Hematopoietic multipotent progenitor cell (in vitro differentiated cells): Measurements from ENCODE around the gene DDR2. TPM values are rescaled to one million over a fixed set of nuclear protein-coding genes. Genes with fewer than 3 reads are reported as not detected.
"Not testable (repeated sequence)": the region's sequence is repeated elsewhere in the genome, so short reads cannot be mapped to it uniquely, and the experiment has no call there.

Source experiments
- DNase-seq, 3 donors: peaks; one replicate each; pipeline ENCODE4 v3.0.0-alpha.2; 2011 to 2015; ENCODE audit warnings: low read depth in 2 of 3, low spot score in 2 of 3
- total RNA-seq: library from RNA; depleted of rRNA; stranded (reverse); fragments of >200 nt; gene quantifications from one replicate; pipeline ENCODE4 v1.2.3, GENCODE V29; 2012

The DDR2 gene
- total RNA-seq = 0.27 TPM

- no peak for DNase-seq
Measured at GRCh38 chr1:162632217-162632666, at the start of gene DDR2. TSS of gene DDR2 (plus strand) at chr1:162632464. CDS start at chr1:162719064, 86,600 bp downstream.

- DNase-seq = not testable (repeated sequence)
Measured at GRCh38 chr1:162582901-162583300, 49.4 kb upstream of the DDR2 start.

DNA sequence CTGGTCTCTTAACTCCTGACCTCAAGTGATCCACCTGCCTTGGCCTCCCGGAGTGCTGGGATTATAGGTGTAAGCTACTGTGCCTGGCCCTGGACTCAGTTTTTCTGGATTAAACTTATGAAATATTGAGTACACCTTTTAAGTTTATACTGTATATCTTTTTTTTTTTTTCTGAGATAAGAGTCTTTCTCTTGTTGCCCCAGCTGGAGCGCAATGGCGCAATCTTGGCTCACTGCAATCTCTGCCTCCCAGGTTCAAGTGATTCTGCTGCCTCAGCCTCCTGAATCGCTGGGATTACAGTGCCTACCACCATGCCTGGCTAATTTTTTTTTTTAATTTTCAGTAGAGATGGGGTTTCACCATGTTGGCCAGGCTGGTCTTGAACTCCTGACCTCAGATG lies 47.2 kb upstream of the DDR2 start:
- not testable (repeated sequence) for DNase-seq

GRCh38 chr1:162587347-162587746 lies 44.9 kb upstream of the DDR2 start:
- DNase-seq = no peak

- no peak for DNase-seq
Measured at GRCh38 chr1:162587761-162588260, 44.5 kb upstream of the DDR2 start.

- no peak for DNase-seq
Measured at GRCh38 chr1:162590101-162590500, 42.2 kb upstream of the DDR2 start.

DNA sequence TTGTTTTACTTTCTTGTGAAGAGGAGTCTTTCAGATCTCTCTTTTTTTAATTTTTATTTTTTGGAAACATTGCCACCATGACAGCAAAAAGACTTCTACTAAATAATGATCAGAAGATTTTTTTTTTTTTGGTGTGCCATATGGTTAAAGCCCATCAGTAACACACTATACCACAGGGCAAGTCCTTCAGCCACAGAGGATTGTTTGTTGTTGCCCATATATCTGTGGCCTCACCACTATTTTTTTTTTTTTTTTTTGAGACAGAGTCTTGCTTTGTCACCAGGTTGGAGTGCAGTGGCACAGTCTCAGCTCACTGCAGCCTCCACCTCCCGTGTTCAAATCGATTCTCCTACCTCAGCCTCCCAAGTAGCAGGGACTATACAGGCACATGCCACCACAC lies 41.6 kb upstream of the DDR2 start:
- DNase-seq = no peak

DNA sequence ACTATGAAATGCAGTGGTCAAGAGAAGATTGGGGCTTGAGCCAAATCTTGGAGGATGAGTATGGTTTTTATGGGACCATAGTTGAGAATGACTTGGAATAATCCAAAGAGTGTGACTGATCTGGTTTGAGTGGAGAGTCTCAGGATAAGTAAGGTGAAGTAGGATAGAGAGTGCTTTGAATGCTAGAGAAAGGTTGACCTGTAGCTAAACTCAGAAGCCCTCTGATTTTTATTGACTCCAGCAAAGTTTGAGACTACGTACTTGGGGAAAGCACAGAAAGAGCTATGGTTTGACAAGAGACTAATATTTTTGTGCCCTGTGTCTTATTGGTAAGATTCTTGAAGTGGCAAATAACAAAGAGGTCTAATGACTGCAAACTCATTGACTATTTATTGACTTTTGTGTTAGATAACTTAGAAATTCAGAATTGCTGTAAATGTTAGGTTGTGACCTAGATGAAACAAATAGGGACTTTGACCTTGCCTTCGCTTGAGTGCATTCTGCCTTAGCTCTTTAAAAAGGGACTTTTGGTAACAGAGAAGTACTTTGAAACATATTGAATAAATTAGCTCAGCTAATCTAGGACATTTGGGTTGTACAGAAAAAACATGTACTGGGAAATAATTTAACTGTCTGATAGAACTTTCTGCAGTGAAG lies 35.6 kb upstream of the DDR2 start:
- DNase-seq = no peak

- DNase-seq = no peak
Measured at GRCh38 chr1:162599451-162599850, 32.8 kb upstream of the DDR2 start.

DNA sequence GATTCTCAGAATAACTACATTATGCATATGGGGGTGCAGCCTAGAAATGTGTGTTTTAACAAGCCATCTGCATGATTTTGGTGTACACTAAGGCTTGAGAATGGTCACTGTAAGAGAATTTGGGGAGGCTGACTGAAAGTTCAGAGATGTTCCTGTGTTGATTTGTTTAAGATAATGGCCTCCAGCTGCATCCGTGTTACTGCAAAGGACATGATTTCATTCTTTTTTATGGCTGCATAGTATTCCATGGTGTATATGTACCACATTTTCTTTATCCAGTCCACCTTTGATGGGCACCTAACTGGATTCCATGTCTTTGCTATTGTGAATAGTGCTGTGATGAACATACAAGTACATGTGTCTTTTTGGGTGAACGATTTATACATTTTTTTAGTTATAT lies 29.1 kb upstream of the DDR2 start:
- not testable (repeated sequence) for DNase-seq

DNA sequence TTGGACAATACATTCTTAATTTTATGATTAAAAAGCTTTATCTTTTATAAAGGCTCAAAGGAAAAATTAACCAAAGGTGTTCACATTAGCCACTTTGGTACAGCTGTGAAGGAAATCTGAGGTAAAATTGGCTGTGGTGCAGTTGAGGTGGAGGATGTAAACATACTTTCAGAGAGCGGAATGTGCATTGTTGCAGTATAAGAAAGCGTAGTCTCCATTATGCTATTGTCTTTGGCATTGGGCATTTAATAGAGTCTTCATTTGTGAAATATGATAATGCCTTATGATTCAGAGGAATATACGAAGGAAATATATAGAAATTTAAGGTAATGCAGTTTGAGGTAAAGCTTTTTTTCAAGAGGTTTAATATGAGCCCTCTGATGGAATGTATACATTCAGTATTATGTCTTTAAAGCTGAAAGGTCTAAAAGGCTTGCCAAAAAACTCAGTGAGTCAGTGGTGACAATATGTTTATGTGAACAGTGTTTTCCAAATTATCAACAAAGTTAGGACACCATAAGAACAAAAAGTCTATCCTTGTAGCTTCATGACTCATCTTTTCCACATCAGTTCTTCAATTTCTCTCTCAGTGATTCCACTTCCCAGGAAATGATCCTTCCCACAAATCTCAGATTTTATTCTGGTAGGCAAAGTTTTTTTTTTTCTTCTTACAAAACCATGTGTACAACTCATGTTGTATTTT lies 26.9 kb upstream of the DDR2 start:
- DNase-seq = no peak

DNA sequence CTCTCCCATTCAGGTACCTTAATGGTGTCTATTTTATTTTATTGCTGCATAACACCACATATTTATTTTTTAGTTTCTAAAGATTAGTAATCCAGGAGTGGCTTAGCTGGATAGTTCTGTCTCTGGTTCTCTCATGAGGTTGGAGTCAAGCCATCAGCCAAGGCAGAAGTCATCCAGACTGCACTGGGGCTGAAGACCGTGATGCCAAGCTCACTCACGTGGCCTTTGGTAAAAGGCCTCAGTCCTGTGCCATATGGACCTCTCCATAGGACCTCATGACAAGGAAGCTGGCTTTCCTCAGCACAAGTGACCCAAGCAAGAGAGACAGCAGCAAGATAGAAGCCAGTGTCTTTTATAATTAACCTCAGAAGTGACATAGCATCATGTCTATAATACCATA lies 23.0 kb upstream of the DDR2 start:
- no peak for DNase-seq

DNA sequence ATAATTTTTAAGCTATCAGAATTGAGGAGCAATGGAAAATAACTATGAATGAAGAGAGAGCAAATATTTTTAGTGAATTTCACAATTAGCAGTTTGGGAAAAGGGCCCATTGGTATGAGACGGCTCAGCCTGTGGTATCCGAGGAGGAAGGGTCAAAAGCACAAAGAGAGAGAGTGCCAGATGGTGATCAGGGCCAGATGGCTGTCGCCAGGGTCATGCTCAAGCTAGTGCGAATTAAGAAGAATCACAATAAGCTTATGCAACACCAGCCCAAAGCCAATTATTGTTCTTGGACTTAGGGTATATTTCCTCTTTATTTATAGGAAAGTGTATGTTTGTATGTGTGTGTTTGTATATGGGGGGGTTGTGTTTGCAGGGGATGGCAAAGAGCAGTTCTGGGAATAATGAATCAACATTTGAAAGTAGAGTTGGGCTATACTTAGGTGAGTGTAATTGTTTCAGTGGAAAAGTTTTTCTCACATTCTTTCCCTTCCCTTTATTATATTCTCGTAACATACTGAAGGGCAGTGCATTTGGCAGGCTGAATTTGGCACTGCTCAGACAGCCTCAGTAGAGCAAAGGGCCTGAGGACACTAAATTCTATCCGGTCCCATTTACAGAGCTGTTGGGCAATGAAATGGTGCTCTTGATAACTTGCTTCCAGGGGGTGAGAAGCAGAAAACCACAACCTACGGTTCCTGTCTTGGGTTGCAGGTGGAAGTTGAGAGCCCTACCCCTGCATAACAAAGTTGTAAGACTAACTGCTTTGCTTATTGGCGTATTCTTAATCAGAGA lies 19.5 kb upstream of the DDR2 start:
- DNase-seq = peak in 1 of 3 donors; percentile 5

GRCh38 chr1:162616848-162617247 lies 15.4 kb upstream of the DDR2 start:
- no peak for DNase-seq

GRCh38 chr1:162617513-162617912 lies 14.8 kb upstream of the DDR2 start:
- DNase-seq = no peak

DNA sequence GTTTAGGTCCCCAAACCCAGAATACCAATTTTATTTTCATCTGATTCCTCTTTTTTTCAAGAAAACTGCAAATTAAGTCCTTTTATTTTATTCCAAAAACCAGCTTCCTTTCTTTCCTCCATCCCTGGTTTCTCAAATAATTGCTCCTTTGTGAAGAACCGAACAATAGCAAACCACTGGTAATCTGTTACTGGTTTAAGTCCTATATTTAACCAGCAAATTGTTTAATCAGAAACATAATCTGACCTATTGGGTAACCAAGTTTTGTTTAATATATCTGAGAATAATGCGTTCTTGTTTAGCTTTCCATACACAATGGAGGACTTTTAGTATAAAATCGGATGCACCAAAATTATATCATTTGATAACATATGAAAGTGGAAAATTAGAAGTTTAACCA lies 13.2 kb upstream of the DDR2 start:
- DNase-seq = no peak

DNA sequence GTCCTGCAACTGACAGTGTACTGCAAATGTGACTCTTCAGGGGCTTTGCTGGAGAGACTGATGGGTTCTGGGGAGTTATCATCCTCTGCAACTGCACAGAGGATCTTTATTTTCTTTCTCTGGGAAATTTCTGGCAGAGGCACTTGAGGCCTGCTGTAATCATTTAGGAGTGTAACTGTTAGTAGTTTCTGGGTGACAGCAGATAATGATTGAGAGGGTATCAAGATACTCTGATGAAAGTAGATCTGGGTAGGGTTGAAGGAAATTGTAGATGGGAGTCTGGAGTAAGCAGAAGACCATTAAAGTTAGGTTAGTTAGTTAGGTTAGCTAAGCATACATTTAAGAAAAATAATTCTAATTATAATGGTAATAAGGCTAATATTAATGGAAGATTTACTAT lies 11.0 kb upstream of the DDR2 start:
- no peak for DNase-seq

DNA sequence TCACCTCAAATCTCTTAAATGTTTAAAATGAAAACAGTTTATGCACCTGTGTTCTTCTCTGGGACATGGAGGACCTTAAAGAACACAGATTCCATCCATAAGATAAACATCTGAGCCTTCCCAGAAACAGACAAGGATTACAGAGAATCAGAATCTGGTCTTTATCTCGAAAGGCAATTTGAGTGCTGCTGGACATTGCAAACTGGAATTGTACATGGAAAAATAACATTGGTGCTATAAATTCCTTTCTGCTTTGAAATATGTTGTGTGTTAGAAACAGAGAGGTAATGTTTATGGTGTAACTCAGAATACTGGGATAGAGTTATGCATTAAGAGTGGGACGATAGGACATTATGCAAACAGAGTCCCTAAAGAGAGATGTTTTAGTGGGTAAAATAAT lies 6.6 kb upstream of the DDR2 start:
- no peak for DNase-seq

DNA sequence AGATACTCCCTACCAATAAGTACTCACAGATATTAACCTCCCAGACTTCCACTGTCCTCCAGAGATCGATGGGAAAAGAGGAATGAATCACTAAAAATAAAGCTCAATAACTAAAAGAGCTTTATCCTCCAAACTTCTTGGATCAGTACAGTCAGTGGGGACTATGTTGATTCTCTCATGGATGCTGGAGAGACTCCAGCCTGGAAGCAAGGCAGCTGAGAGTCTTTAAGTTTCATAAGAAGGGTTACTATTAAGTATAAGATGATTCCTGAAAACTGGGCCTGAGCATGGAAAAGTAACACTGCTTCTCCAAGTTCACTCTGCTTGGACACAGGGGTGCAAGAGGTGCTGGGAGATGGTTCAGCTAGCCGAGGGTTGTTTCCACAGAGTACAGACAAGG lies 6.2 kb upstream of the DDR2 start:
- no peak for DNase-seq

DNA sequence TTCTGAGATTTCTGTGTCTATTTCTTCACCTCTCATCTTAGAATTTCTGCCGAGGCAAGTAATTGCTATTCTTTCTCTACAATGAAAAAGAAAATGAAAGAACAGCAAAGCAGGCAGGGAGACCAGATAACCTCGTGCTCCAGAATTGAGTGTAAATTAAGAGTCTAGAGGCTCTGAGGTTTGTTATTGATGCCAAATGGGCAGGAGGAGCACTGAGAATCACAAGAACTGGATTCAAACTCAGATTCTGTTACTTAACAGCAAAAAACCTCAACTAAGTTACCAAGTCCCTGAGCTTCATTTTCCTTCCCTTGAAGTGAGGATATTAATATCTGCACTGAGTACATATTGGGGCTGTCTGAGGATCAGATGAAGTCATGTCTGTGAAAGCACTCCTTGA lies 5.5 kb upstream of the DDR2 start:
- no peak for DNase-seq

GRCh38 chr1:162627662-162628296 lies 4.5 kb upstream of the DDR2 start:
- DNase-seq = peak in 2 of 3 donors; percentile 26 to 48
